Fibroblast of lung (primary cell): ENCODE results near the gene DDOST. TPM values are rescaled to one million over a fixed set of nuclear protein-coding genes. Genes with fewer than 3 reads are reported as not detected.

ENCODE experiments used
- DNase-seq, 2 donors: peaks; one replicate each; pipeline versions ENCODE4 v3.0.0 to v3.0.0-alpha.2; 2010; ENCODE audit warnings: low read depth in 2 of 2
- H2AFZ ChIP-seq: 2 replicates; pipeline ENCODE4 v1.5.1; 2012; ENCODE audit warnings: low read length, control low read depth, inconsistent platforms
- H3K27ac ChIP-seq: 2 replicates; pipeline ENCODE4 v1.5.1; 2011; ENCODE audit warnings: low read length, control low read depth; ENCODE audit not compliant: insufficient read depth
- H3K27me3 ChIP-seq: 2 replicates; pipeline ENCODE4 v1.5.1; 2011; ENCODE audit warnings: mild to moderate bottlenecking, low read length; ENCODE audit not compliant: control insufficient read depth, insufficient read depth
- H3K36me3 ChIP-seq: 2 replicates; pipeline ENCODE4 v1.5.1; 2011; ENCODE audit warnings: low read length; ENCODE audit not compliant: control insufficient read depth, insufficient read depth
- H3K4me1 ChIP-seq: 2 replicates; pipeline ENCODE4 v1.5.1; 2011; ENCODE audit warnings: low read length; ENCODE audit not compliant: control insufficient read depth, insufficient read depth; ENCODE audit errors: extremely low read depth
- H3K4me2 ChIP-seq: 2 replicates; pipeline ENCODE4 v1.5.1; 2011; ENCODE audit warnings: low read length, control low read depth; ENCODE audit not compliant: insufficient read depth; ENCODE audit errors: extremely low read depth
- H3K4me3 ChIP-seq, 4 experiments: fragments of 200-600 bp in 1 of 4; sonication (generic) in 1 of 4; replicated peaks in 1 of 4; 2 replicates each; pipeline ENCODE4 v1.5.1; 2011 to 2016; ENCODE audit warnings: low read length in 4 of 4, low read depth in 3 of 4, mild to moderate bottlenecking in 3 of 4, control low read depth in 2 of 4, inconsistent platforms in 1 of 4, mixed read lengths in 1 of 4; ENCODE audit not compliant: insufficient read depth in 1 of 4; ENCODE audit errors: control extremely low read depth in 1 of 4
- H3K79me2 ChIP-seq: 2 replicates; pipeline ENCODE4 v1.5.1; 2012; ENCODE audit warnings: mild to moderate bottlenecking, low read length, inconsistent platforms; ENCODE audit not compliant: control insufficient read depth, insufficient read depth
- H3K9ac ChIP-seq: 2 replicates; pipeline ENCODE4 v1.5.1; 2011; ENCODE audit warnings: mild to moderate bottlenecking, low read length, control low read depth; ENCODE audit not compliant: insufficient read depth
- H3K9me3 ChIP-seq: 2 replicates; pipeline ENCODE4 v1.5.1; 2012; ENCODE audit warnings: low read depth, low read length; ENCODE audit not compliant: control insufficient read depth, insufficient read depth
- H4K20me1 ChIP-seq: 2 replicates; pipeline ENCODE4 v1.5.1; 2011; ENCODE audit warnings: low read length; ENCODE audit not compliant: control insufficient read depth, insufficient read depth; ENCODE audit errors: extremely low read depth
- EZH2 ChIP-seq: IDR thresholded peaks from 2 replicates; pipeline ENCODE4 v1.5.1; 2012; ENCODE audit warnings: low read length, control low read depth, mild to moderate bottlenecking; ENCODE audit errors: missing control alignments
- polyA plus RNA-seq, 2 donors: library from polyadenylated mRNA; depleted of rRNA in 1 of 2; stranded (reverse) in 1 of 2; unstranded in 1 of 2; fragments of >200 nt; gene quantifications; 2 replicates each; pipeline ENCODE4 v1.2.1, GENCODE V29; 2011 to 2012; ENCODE audit warnings: missing spikeins in 1 of 2
- total RNA-seq: library from RNA; depleted of rRNA; stranded (reverse); fragments of >200 nt; gene quantifications from 2 replicates; pipeline ENCODE4 v1.2.1, GENCODE V29; 2014
- TF ChIP-seq, protein P1 (sequence below), 2 donors: IDR thresholded peaks in 1 of 2; conservative IDR thresholded peaks in 1 of 2; 1 replicate in 1 of 2; 2 replicates in 1 of 2; pipeline ENCODE4 v1.5.1; 2011 to 2012; ENCODE audit warnings: low read length in 2 of 2, control low read depth in 1 of 2, inconsistent platforms in 1 of 2, low read depth in 1 of 2, mild to moderate bottlenecking in 1 of 2

DDOST gene
- total and polyA plus RNA-seq, 2 donors (not counting 1 experiment from before 2014, with no cell fraction given): 319 to 372 TPM

- no peak for TF ChIP-seq EZH2
- TF ChIP-seq, protein P1, sequence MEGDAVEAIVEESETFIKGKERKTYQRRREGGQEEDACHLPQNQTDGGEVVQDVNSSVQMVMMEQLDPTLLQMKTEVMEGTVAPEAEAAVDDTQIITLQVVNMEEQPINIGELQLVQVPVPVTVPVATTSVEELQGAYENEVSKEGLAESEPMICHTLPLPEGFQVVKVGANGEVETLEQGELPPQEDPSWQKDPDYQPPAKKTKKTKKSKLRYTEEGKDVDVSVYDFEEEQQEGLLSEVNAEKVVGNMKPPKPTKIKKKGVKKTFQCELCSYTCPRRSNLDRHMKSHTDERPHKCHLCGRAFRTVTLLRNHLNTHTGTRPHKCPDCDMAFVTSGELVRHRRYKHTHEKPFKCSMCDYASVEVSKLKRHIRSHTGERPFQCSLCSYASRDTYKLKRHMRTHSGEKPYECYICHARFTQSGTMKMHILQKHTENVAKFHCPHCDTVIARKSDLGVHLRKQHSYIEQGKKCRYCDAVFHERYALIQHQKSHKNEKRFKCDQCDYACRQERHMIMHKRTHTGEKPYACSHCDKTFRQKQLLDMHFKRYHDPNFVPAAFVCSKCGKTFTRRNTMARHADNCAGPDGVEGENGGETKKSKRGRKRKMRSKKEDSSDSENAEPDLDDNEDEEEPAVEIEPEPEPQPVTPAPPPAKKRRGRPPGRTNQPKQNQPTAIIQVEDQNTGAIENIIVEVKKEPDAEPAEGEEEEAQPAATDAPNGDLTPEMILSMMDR (conservative IDR thresholded peaks at IDR 0.05 in 1 of 2, IDR thresholded peaks at IDR 0.05 in 1 of 2; ENCODE audit: low read depth in 1 of 2, low read length in 2 of 2): no peak
- no peaks in the 10 kb centered on the region for H3K4me1 ChIP-seq
- peak in 1 of 2 donors; percentile 6 for DNase-seq
- no peak overlapping the region for H2AFZ ChIP-seq
- H3K4me3 ChIP-seq: no peak overlapping the region
- no peak overlapping the region for H3K9ac ChIP-seq
- no peak overlapping the region for H3K27ac ChIP-seq
- H3K36me3 ChIP-seq: no peaks in the 10 kb centered on the region
- no peaks in the 10 kb centered on the region for H3K27me3 ChIP-seq
- H3K79me2 ChIP-seq: no peaks in the 10 kb centered on the region
- H3K4me2 ChIP-seq: no peak overlapping the region
- no peaks in the 10 kb centered on the region for H3K9me3 ChIP-seq
- no peaks in the 10 kb centered on the region for H4K20me1 ChIP-seq
These were observed 5.6 kb upstream of the DDOST start for GRCh38 chr1:20666804-20667203.

DNA sequence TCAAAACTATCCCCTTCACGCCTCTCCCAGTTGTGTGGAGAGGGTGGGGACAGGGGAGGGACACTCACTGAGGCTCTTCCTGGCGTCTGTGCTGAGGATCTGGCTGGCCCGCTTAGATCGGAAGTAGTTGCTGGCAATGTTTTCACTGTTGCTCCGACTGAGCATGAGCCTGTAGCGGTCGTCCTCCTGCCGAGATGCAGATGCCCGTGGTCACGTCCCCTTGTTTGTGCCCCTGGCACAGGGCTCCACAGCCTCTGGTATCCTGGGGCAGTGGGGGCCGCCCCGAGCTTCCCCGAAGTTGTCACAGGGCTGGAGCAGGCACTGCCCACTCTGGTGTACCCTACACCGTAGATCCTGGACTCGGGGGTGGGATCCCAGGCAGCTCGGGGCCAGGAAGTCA lies 5.0 kb upstream of the DDOST start:
- no peak for DNase-seq
- Histone ChIP-seq H2AFZ (no peak overlapping the region), H3K9ac (no peak overlapping the region)

DNA sequence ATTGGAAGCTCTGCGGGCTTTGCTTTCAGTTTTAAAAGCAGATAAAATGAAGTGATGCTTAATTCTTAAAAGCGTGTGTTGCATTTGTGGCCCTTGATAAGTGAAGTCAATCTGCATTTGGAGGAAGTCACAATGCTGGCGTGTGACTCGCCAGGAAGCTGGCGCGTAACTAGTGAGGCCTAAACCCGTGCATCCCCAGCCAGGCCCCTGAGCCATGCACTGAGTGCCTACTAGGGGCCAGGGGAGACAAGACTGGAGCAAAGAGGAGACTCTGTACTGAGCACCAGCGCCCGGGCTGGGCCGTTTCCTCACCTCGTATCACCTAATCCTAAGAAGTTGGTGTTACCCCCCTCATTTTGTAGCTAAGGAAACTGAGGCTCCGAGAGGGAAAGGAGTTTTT lies 4.6 kb upstream of the DDOST start:
- no peaks in the 10 kb centered on the region for H3K4me1 ChIP-seq
- no peak overlapping the region for H3K27ac ChIP-seq
- no peak overlapping the region for H3K9ac ChIP-seq

More for the DNA sequence above, 5.0 kb upstream of the DDOST start:
- Histone ChIP-seq H3K36me3 (no peaks in the 10 kb centered on the region), H3K4me2 (no peak overlapping the region), H3K27me3 (no peaks in the 10 kb centered on the region), H3K79me2 (peaks cover under 1% of the 10 kb centered on the region), H3K27ac (no peak overlapping the region), H3K4me1 (no peaks in the 10 kb centered on the region), H4K20me1 (no peaks in the 10 kb centered on the region), H3K9me3 (no peaks in the 10 kb centered on the region), H3K4me3 (no peak overlapping the region)
- no peak for TF ChIP-seq EZH2
- TF ChIP-seq, protein P1 (conservative IDR thresholded peaks at IDR 0.05 in 1 of 2, IDR thresholded peaks at IDR 0.05 in 1 of 2; ENCODE audit: low read depth in 1 of 2, low read length in 2 of 2): no peak

More for the DNA sequence above, 4.6 kb upstream of the DDOST start:
- Histone ChIP-seq H3K4me2 (no peak overlapping the region), H3K36me3 (no peaks in the 10 kb centered on the region), H2AFZ (no peak overlapping the region), H3K4me3 (no peak overlapping the region), H4K20me1 (no peaks in the 10 kb centered on the region), H3K9me3 (no peaks in the 10 kb centered on the region), H3K27me3 (no peaks in the 10 kb centered on the region), H3K79me2 (peaks cover 5% of the 10 kb centered on the region)
- no peak for DNase-seq
- TF ChIP-seq EZH2: no peak
- TF ChIP-seq, protein P1 (conservative IDR thresholded peaks at IDR 0.05 in 1 of 2, IDR thresholded peaks at IDR 0.05 in 1 of 2; ENCODE audit: low read depth in 1 of 2, low read length in 2 of 2): no peak
